ENCODE measurements around the gene CAMTA1. TPM values are rescaled to one million over a fixed set of nuclear protein-coding genes. Genes with fewer than 3 reads are reported as not detected.

The CAMTA1 gene
- total RNA-seq, 1 experiment from 2014 or later, result 60.0 TPM

DNA sequence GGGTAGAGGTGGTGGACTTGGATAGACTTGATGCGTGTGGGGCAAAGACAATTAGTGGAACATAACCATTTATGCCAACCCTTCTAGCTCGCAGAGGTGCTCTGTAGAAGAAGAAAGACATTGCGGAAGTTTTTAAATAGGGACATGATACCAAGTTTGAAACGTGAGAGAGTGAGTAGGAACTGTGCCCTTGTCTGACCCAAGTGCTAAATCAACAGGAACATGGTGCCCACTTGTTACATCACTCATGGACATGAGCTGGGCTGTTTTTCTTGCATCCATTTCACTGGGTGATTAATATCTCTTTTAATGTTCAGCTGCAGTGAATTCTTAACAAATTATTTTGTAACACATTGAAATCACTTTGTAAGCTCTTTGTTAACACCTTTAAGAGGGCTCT lies 577.7 kb downstream of the CAMTA1 start:
- POLR2A ChIA-PET, result no interaction called here
- Mint-ChIP-seq H3K27me3 (ENCODE audit: insufficient read depth, unreplicated experiment) (peaks cover 11% of the 10 kb centered on the region), H3K36me3 (ENCODE audit: insufficient read depth, unreplicated experiment) (no peaks in the 10 kb centered on the region), H3K4me3 (ENCODE audit: unreplicated experiment) (no peak overlapping the region), H3K4me1 (ENCODE audit: low read depth, unreplicated experiment) (no peaks in the 10 kb centered on the region), H3K27ac (ENCODE audit: unreplicated experiment) (no peak overlapping the region), H3K9me3 (ENCODE audit: unreplicated experiment) (no peaks in the 10 kb centered on the region)
- CTCF ChIA-PET, result no interaction called here
- TF ChIP-seq, protein P1, sequence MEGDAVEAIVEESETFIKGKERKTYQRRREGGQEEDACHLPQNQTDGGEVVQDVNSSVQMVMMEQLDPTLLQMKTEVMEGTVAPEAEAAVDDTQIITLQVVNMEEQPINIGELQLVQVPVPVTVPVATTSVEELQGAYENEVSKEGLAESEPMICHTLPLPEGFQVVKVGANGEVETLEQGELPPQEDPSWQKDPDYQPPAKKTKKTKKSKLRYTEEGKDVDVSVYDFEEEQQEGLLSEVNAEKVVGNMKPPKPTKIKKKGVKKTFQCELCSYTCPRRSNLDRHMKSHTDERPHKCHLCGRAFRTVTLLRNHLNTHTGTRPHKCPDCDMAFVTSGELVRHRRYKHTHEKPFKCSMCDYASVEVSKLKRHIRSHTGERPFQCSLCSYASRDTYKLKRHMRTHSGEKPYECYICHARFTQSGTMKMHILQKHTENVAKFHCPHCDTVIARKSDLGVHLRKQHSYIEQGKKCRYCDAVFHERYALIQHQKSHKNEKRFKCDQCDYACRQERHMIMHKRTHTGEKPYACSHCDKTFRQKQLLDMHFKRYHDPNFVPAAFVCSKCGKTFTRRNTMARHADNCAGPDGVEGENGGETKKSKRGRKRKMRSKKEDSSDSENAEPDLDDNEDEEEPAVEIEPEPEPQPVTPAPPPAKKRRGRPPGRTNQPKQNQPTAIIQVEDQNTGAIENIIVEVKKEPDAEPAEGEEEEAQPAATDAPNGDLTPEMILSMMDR (IDR thresholded peaks at IDR 0.05; ENCODE audit: insufficient read depth in 1 of 2, low read depth in 1 of 2, low read length in 1 of 2, severe bottlenecking in 1 of 2, unreplicated experiment in 1 of 2), result no peak
- H3K4me3 ChIP-seq (ENCODE audit: low read depth, low read length), result no peak overlapping the region
- no peaks in the 10 kb centered on the region for H3K9me3 ChIP-seq
- BruUV-seq (replicated peaks), result no TSS peak
- no peaks in the 10 kb centered on the region for H3K4me1 ChIP-seq
- no peak for DNase-seq
- H3K36me3 ChIP-seq (ENCODE audit: control insufficient read depth, insufficient read depth, low read length), result no peaks in the 10 kb centered on the region
- intact Hi-C loops (cut with micrococcal nuclease; ENCODE audit: unreplicated experiment), result no loop called here
- H3K27me3 ChIP-seq (replicated peaks; ENCODE audit: control insufficient read depth, insufficient read depth, low read length), result peaks cover 2% of the 10 kb centered on the region; the same call in 1 of the 2 replicates

DNA sequence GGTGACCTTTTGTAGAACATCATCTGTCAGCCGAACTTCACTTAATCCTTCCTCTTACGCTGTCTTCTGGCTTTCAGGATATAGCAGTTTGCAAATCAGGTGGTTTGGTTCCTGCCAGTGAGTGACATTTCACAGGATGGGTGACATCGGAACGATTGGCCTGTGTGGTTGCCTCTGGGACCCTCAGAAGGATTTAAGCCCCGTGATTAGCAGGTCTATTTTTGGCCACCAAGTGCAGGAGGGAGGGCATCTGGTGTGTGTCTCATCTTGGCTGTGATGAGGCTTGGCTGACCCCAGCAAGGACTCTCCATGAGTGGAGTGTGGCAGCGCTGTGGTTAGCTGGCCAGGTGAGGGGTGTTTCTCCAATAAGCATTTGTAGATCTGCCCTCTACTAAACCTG lies 578.2 kb downstream of the CAMTA1 start:
- peaks cover 11% of the 10 kb centered on the region for H3K27me3 Mint-ChIP-seq (ENCODE audit: insufficient read depth, unreplicated experiment)
- no peak overlapping the region for H3K4me3 ChIP-seq (ENCODE audit: low read depth, low read length)
- ChIA-PET POLR2A (no interaction called here), CTCF (no interaction called here)
- intact Hi-C loops (cut with micrococcal nuclease; ENCODE audit: unreplicated experiment), result no loop called here
- H3K36me3 ChIP-seq (ENCODE audit: control insufficient read depth, insufficient read depth, low read length), result no peaks in the 10 kb centered on the region
- no peaks in the 10 kb centered on the region for H3K4me1 ChIP-seq
- H3K36me3 Mint-ChIP-seq (ENCODE audit: insufficient read depth, unreplicated experiment), result no peaks in the 10 kb centered on the region
- DNase-seq, result no peak
- no peaks in the 10 kb centered on the region for H3K9me3 Mint-ChIP-seq (ENCODE audit: unreplicated experiment)
- TF ChIP-seq, protein P1 (IDR thresholded peaks at IDR 0.05; ENCODE audit: insufficient read depth in 1 of 2, low read depth in 1 of 2, low read length in 1 of 2, severe bottlenecking in 1 of 2, unreplicated experiment in 1 of 2), result no peak
- no TSS peak for BruUV-seq (replicated peaks)
- H3K27me3 ChIP-seq (replicated peaks; ENCODE audit: control insufficient read depth, insufficient read depth, low read length), result peaks cover 2% of the 10 kb centered on the region; the same call in 1 of the 2 replicates
- no peaks in the 10 kb centered on the region for H3K4me1 Mint-ChIP-seq (ENCODE audit: low read depth, unreplicated experiment)
- H3K4me3 Mint-ChIP-seq (ENCODE audit: unreplicated experiment), result no peak overlapping the region
- no peaks in the 10 kb centered on the region for H3K9me3 ChIP-seq
- no peak overlapping the region for H3K27ac Mint-ChIP-seq (ENCODE audit: unreplicated experiment)

DNA sequence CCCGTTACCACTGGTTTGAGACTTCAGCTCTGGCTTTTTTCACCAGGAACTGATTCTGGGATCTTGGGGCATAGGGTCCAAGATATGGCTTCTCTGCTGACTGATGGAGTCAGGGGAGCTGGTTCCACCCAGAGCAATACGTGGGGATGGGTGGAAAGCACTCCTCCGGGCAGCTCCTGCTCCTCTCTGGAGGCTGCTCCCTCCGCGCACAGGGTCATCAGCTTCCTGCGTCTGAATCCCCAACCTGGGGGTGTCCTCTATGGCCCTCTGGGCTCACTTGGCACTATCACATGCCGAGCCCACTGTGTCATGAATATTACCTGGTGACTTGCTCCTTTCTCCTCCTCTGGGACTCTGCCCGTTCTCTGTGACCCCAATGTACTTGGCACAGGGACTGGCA lies 580.5 kb downstream of the CAMTA1 start:
- no TSS peak for BruUV-seq (replicated peaks)
- no peaks in the 10 kb centered on the region for H3K4me1 Mint-ChIP-seq (ENCODE audit: low read depth, unreplicated experiment)
- CTCF ChIA-PET, result no interaction called here
- H3K27ac Mint-ChIP-seq (ENCODE audit: unreplicated experiment), result no peak overlapping the region
- Histone ChIP-seq H3K4me3 (ENCODE audit: low read depth, low read length) (no peak overlapping the region), H3K36me3 (ENCODE audit: control insufficient read depth, insufficient read depth, low read length) (no peaks in the 10 kb centered on the region), H3K9me3 (no peaks in the 10 kb centered on the region), H3K4me1 (no peaks in the 10 kb centered on the region), H3K27me3 (replicated peaks; ENCODE audit: control insufficient read depth, insufficient read depth, low read length) (no peaks in the 10 kb centered on the region; the same call in 1 of the 2 replicates)
- no peak for DNase-seq
- TF ChIP-seq, protein P1 (IDR thresholded peaks at IDR 0.05; ENCODE audit: insufficient read depth in 1 of 2, low read depth in 1 of 2, low read length in 1 of 2, severe bottlenecking in 1 of 2, unreplicated experiment in 1 of 2), result no peak
- POLR2A ChIA-PET, result no interaction called here
- H3K4me3 Mint-ChIP-seq (ENCODE audit: unreplicated experiment), result no peak overlapping the region
- intact Hi-C loops (cut with micrococcal nuclease; ENCODE audit: unreplicated experiment), result no loop called here
- no peaks in the 10 kb centered on the region for H3K9me3 Mint-ChIP-seq (ENCODE audit: unreplicated experiment)
- no peaks in the 10 kb centered on the region for H3K36me3 Mint-ChIP-seq (ENCODE audit: insufficient read depth, unreplicated experiment)
- peaks cover 6% of the 10 kb centered on the region for H3K27me3 Mint-ChIP-seq (ENCODE audit: insufficient read depth, unreplicated experiment)
